BLaER1 treated with 17β-estradiol and CSF1 and Interleukin-3, amounts not matched to agents 10 nM and 100 nM (cell line): ENCODE results near the gene C13orf46.
A peak's percentile ranks its signal among the peaks of the same experiment; 100 is the strongest.
"Not testable (repeated sequence)": the region's sequence is repeated elsewhere in the genome, so short reads cannot be mapped to it uniquely, and the experiment has no call there.

Experiments used
- H3K27ac ChIP-seq, 11 experiments: shearing (Covaris generic); formaldehyde crosslinking; 2 replicates each; pipeline ENCODE4 v1.8.1; 2022
- H3K27me3 ChIP-seq, 11 experiments: shearing (Covaris generic); formaldehyde crosslinking; 2 replicates each; pipeline ENCODE4 v1.8.1; 2022
- H3K36me3 ChIP-seq, 11 experiments: shearing (Covaris generic); formaldehyde crosslinking; 2 replicates each; pipeline ENCODE4 v1.8.1; 2022
- H3K4me1 ChIP-seq, 10 experiments: shearing (Covaris generic); formaldehyde crosslinking; 2 replicates each; pipeline ENCODE4 v1.8.1; 2022
- H3K4me2 ChIP-seq, 11 experiments: shearing (Covaris generic); formaldehyde crosslinking; 2 replicates each; pipeline ENCODE4 v1.8.1; 2022
- H3K4me3 ChIP-seq, 10 experiments: shearing (Covaris generic); formaldehyde crosslinking; 2 replicates each; pipeline ENCODE4 v1.8.1; 2022
- H3K9ac ChIP-seq, 11 experiments: shearing (Covaris generic); formaldehyde crosslinking; 2 replicates each; pipeline ENCODE4 v1.8.1; 2022
- H3K9me3 ChIP-seq, 11 experiments: shearing (Covaris generic); formaldehyde crosslinking; replicated peaks in 1 of 11; 2 replicates each; pipeline ENCODE4 v1.8.1; 2022
- H4K20me1 ChIP-seq, 11 experiments: shearing (Covaris generic); formaldehyde crosslinking; 2 replicates each; pipeline ENCODE4 v1.8.1; 2022
- Cebpa-rat ChIP-seq, 11 experiments: shearing (Covaris generic); IDR thresholded peaks; 2 replicates each; pipeline ENCODE4 v1.8.1; 2022

Gene C13orf46

DNA sequence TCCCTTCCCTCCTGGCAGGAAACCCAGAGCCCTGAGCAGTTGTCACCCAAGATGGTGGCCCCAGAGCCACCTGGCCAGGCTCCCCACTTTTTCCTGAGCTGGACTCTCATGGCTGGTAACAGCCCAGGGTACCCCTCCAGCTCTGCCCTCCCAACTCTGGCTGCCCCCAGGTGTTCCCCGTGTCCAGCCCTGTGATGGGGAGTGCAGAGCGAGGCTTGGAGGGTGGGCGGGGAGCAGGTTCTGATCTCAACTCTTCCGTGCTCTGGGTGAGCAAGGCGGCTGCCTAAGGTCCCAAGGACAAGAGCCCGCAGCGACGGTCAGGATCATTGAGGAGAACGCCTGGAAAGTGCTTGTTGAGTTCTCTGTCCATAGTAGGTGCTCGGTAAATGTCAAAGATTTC is 55.3 kb downstream of the C13orf46 start:
- Histone ChIP-seq H3K4me2 (no peak overlapping the region), H3K9ac (no peak overlapping the region), H3K27me3 (peaks cover 0 to 15% (median 0%) of the 10 kb centered on the region in 11 experiments; a peak in 6 of 22 replicates), H3K36me3 (no peaks in the 10 kb centered on the region), H3K27ac (no peak overlapping the region), H3K4me1 (peaks cover 0 to 32% (median 14%) of the 10 kb centered on the region in 10 experiments; a peak in 15 of 20 replicates), H3K9me3 (peaks cover 21 to 50% (median 33%) of the 10 kb centered on the region in 11 experiments), H4K20me1 (no peaks in the 10 kb centered on the region), H3K4me3 (no peak overlapping the region)
- TF ChIP-seq Cebpa-rat (IDR thresholded peaks at IDR 0.05): no peak

DNA sequence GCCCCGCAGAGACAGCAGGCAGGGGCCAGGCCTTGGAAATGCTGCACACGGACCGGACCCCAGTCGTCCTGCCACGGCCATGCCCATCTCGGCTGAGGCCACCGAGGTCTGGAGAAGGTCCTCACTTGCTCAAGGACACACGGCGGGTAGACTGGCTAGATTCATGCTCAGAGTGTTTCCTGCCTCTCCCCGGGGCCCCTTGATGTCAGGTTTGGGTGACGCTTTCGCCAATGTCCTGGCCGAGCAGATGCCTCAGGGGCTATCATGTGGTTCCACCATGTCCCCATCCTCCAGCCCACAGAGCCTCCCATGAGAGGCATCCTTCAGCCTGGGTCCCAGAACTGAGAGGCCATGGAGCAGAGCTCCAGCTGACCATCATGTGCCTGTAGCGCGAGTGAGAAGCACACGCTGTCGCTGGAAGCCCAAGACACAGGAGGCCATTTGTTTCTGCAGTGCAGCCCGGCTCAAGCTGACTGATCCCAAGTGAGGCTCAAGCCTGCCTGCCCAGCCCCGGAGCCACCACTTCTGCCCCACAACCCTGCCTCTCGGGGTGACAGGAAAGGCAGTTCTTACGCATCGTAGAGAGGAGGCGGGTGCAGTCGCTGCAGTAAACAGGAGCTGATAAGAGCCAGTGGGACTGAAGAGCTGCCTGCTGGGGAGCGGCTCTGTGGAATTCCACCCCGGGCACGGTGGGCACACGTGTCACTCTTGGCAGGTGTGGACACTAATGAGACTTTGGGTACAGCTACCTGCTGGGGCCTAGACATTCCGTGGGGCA is 56.1 kb downstream of the C13orf46 start:
- Histone ChIP-seq H3K9me3 (peaks cover 21 to 49% (median 33%) of the 10 kb centered on the region in 11 experiments), H3K4me2 (peak overlapping the region in 4 of 11 experiments; percentile 0 to 36 (median 20); a peak in 4 of 22 replicates)

DNA sequence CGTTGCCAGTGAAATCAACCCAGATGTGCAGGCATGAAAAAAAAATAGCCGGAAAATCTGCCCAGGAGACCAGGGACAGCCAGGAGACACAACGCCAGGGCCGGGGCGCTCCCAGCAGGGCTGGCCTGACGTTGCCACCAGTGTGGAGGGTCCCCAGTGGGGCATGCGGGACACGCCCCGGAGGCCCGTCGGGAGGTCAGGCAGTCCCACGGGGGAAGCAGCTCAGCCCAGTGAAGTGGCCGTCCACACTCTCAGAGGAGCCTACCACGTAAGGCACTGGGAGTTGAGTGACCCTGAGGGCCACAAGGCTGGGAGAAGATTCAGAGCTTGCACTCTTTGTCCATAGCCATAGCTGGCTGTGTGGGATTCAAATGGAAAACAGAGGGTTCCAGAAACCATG is 56.8 kb downstream of the C13orf46 start:
- H3K4me1 ChIP-seq: peaks cover 13 to 45% (median 27%) of the 10 kb centered on the region in 10 experiments
- H3K27ac ChIP-seq: peak overlapping the region in 1 of 11 experiments; percentile 14; a peak in 1 of 22 replicates
- no peak overlapping the region for H3K9ac ChIP-seq
- no peak overlapping the region for H3K4me3 ChIP-seq
- H3K36me3 ChIP-seq: no peaks in the 10 kb centered on the region
- peak overlapping the region in 3 of 11 experiments; percentile 0 to 36 (median 25); a peak in 3 of 22 replicates for H3K4me2 ChIP-seq
- peaks cover 15 to 45% (median 29%) of the 10 kb centered on the region in 11 experiments for H3K9me3 ChIP-seq
- no peak for TF ChIP-seq Cebpa-rat (IDR thresholded peaks at IDR 0.05)
- no peaks in the 10 kb centered on the region for H4K20me1 ChIP-seq
- peaks cover 0 to 15% (median 0%) of the 10 kb centered on the region in 11 experiments; a peak in 6 of 22 replicates for H3K27me3 ChIP-seq

More for the DNA sequence above, 56.1 kb downstream of the C13orf46 start:
- no peak for TF ChIP-seq Cebpa-rat (IDR thresholded peaks at IDR 0.05)
- Histone ChIP-seq H3K27ac (no peak overlapping the region), H3K4me1 (peaks cover 6 to 38% (median 20%) of the 10 kb centered on the region in 10 experiments), H3K27me3 (peaks cover 0 to 15% (median 0%) of the 10 kb centered on the region in 11 experiments; a peak in 6 of 22 replicates), H4K20me1 (no peaks in the 10 kb centered on the region), H3K9ac (no peak overlapping the region), H3K4me3 (no peak overlapping the region), H3K36me3 (no peaks in the 10 kb centered on the region)

DNA sequence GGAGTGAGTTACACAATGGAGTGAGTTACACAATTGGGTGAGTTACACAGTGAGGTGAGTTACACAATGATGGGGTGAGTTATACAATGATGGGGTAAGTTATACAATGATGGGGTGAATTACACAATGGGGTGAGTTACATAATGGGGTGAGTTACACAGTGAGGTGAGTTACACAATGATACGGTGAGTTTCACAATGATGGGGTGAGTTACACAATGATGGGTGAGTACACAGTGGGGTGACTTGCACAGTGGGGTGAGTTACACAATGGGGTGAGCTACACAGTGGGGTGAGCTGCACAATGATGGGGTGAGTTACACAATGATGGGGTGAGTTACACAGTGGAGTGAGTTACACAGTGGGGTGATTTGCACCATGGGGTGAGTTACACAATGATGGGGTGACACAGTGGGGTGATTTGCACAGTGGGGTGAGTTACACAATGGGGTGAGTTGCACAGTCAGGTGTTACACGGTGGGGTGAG is 57.5 kb downstream of the C13orf46 start:
- Histone ChIP-seq H3K9me3 (peaks cover 10 to 42% (median 27%) of the 10 kb centered on the region in 11 experiments), H3K36me3 (no peaks in the 10 kb centered on the region), H3K27me3 (peaks cover 0 to 15% (median 0%) of the 10 kb centered on the region in 11 experiments; a peak in 6 of 22 replicates), H3K27ac (no peak overlapping the region; a peak in 1 of 22 replicates), H4K20me1 (no peaks in the 10 kb centered on the region), H3K4me1 (peaks cover 15 to 47% (median 29%) of the 10 kb centered on the region in 10 experiments), H3K9ac (no peak overlapping the region), H3K4me2 (no peak overlapping the region), H3K4me3 (no peak overlapping the region)
- peak in 4 of 11 experiments; percentile 10 to 61 (median 26); a peak in 6 of 22 replicates for TF ChIP-seq Cebpa-rat (IDR thresholded peaks at IDR 0.05)

DNA sequence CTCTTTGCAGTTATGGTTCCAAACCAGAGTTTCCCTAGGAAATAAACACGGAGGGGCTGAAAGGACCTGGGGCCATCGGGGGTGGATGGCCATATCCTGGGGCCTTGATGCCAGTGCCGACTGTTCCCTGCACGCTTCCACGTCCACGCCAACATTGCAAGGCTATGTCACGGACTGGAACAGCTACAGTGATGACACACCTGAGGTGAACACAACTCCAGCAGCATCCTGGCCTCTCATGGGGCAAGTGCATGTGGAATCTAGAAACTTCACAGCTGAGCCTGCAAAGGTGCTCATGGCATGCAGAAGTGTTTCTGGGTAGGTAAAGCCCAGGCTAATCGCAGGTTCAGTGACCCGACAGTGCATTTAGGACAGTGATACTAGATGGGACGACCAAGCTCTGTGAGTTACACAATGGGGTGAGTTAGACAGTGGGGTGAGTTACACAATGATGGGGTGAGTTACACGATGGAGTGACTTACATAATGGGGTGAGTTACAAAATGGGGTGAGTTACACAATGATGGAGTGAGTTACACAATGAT is 58.0 kb downstream of the C13orf46 start:
- no peak overlapping the region for H3K27ac ChIP-seq
- peaks cover 11 to 42% (median 28%) of the 10 kb centered on the region in 11 experiments; a peak in 21 of 22 replicates for H3K9me3 ChIP-seq
- peaks cover 0 to 15% (median 0%) of the 10 kb centered on the region in 11 experiments; a peak in 6 of 22 replicates for H3K27me3 ChIP-seq

DNA sequence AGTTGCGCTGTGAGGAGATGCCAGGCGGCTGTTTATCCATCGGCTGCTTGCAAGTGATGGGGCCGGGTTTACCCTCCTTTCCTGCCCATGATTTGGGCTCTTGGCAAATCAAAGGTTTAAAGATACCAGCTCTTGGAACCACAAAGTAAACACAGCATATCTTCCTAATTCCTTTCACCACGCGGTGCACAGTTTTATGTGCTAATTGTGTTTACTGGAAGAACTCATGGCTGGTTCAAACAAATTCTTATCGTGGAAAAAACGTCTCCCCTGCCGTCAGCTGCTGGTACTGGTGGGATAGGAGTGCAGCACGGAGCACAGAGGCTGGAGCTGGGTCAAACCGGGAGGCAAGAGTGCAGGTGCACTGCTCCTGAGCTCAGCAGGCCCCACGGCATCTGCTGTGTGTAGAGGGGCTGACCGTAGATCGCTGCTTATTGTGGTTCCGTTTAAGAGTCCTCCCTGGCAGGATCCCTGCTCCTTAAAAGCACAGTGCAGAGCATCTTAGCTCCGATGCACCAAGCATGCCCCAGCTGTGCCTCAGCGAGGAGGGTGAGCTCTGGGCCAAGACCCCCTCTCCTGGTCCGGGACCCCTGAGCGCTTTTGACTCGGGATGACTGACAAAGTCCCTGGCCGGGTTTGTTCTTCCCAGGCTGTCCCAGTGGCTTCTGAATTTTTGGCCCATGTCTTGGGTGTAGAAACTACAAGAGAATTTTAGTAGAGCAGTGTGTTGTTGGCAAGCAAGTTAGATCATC is 58.7 kb downstream of the C13orf46 start:
- no peak overlapping the region for H3K9ac ChIP-seq
- peak overlapping the region in 7 of 11 experiments; percentile 8 to 74 (median 65); a peak in 8 of 22 replicates for H3K4me2 ChIP-seq
- no peak overlapping the region for H3K27ac ChIP-seq
- TF ChIP-seq Cebpa-rat (IDR thresholded peaks at IDR 0.05): no peak
- no peaks in the 10 kb centered on the region for H4K20me1 ChIP-seq
- peaks cover 17 to 46% (median 29%) of the 10 kb centered on the region in 11 experiments; a peak in 20 of 22 replicates for H3K9me3 ChIP-seq
- H3K4me1 ChIP-seq: peaks cover 15 to 47% (median 29%) of the 10 kb centered on the region in 10 experiments
- H3K36me3 ChIP-seq: no peaks in the 10 kb centered on the region
- peaks cover 0 to 15% (median 0%) of the 10 kb centered on the region in 11 experiments; a peak in 6 of 22 replicates for H3K27me3 ChIP-seq
- H3K4me3 ChIP-seq: no peak overlapping the region

More for the DNA sequence above, 58.0 kb downstream of the C13orf46 start:
- Histone ChIP-seq H3K36me3 (no peaks in the 10 kb centered on the region), H3K4me3 (no peak overlapping the region), H3K4me1 (peaks cover 15 to 47% (median 29%) of the 10 kb centered on the region in 10 experiments), H4K20me1 (no peaks in the 10 kb centered on the region), H3K4me2 (no peak overlapping the region), H3K9ac (no peak overlapping the region)
- TF ChIP-seq Cebpa-rat (IDR thresholded peaks at IDR 0.05): peak in 1 of 11 experiments; percentile 16; a peak in 1 of 22 replicates

DNA sequence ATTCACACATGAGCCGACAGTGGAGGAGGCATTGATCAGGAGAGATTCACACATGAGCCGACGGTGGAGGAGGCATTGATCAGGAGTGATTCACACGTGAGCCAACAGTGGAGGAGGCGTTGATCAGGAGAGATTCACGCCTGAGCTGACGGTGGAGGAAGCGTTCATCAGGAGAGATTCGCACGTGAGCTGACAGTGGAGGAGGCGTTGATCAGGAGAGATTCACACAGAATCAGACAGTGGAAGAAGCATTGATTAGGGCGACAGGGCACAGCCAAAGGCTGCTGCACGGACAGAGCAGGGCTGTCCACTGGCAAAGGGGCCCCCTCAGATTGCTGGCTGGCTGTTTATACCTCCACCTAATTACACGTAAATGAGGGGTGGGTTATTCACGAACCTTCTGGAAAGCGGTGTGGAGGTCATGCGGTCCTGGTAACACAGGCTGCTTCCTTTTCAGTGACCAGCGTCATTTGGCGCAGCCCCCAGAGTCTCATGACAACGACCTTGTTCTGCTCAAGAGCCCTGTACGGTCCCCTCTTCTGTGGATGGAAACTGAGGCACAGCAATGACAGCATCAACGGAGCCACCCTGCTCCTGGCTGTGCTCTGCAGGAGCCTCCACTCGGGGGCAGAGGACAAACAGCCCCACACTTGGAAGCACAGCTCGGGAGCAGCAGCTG is 59.4 kb downstream of the C13orf46 start:
- H3K36me3 ChIP-seq: no peaks in the 10 kb centered on the region
- no peak overlapping the region for H3K27ac ChIP-seq
- peak overlapping the region in 8 of 11 experiments; percentile 52 to 77 (median 66); a peak in 15 of 22 replicates for H3K4me2 ChIP-seq
- no peak for TF ChIP-seq Cebpa-rat (IDR thresholded peaks at IDR 0.05)
- H3K4me3 ChIP-seq: no peak overlapping the region
- H3K9ac ChIP-seq: no peak overlapping the region
- H3K9me3 ChIP-seq: peaks cover 17 to 46% (median 30%) of the 10 kb centered on the region in 11 experiments; a peak in 20 of 22 replicates
- no peaks in the 10 kb centered on the region for H4K20me1 ChIP-seq
- H3K27me3 ChIP-seq: peaks cover 0 to 15% (median 0%) of the 10 kb centered on the region in 11 experiments; a peak in 6 of 22 replicates
- peaks cover 15 to 47% (median 29%) of the 10 kb centered on the region in 10 experiments for H3K4me1 ChIP-seq

DNA sequence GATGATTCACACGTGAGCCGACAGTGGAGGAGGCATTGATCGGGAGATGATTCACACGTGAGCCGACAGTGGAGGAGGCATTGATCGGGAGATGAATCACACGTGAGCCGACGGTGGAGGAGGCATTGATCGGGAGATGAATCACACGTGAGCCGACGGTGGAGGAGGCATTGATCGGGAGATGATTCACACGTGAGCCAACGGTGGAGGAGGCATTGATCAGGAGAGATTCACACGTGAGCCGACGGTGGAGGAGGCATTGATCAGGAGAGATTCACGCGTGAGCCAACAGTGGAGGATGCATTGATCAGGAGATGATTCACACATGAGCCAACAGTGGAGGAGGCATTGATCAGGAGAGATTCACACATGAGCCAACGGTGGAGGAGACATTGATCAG is 60.0 kb downstream of the C13orf46 start:
- peaks cover 0 to 15% (median 0%) of the 10 kb centered on the region in 11 experiments; a peak in 6 of 22 replicates for H3K27me3 ChIP-seq
- H3K9ac ChIP-seq, H3K27ac ChIP-seq, H4K20me1 ChIP-seq, H3K4me3 ChIP-seq, H3K36me3 ChIP-seq: not testable (repeated sequence)
- peaks cover 17 to 46% (median 30%) of the 10 kb centered on the region in 11 experiments; a peak in 20 of 22 replicates for H3K9me3 ChIP-seq
- peaks cover 20 to 52% (median 34%) of the 10 kb centered on the region in 10 experiments for H3K4me1 ChIP-seq
- peak overlapping the region in 10 of 11 experiments; percentile 7 to 77 (median 65); a peak in 18 of 22 replicates for H3K4me2 ChIP-seq

DNA sequence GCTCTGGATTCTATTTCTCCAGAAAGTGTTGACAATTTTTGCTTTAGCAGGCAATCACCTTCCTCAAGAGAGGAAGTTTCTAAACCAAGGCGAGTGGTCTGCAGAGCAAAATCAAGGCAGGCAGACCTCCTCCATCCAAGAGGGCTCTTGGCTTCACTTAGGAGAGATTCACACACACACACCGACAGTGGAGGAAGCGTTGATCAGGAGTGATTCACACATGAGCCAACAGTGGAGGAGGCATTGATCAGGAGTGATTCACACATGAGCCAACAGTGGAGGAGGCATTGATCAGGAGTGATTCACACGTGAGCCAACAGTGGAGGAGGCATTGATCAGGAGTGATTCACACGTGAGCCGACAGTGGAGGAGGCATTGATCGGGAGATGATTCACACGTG is 60.5 kb downstream of the C13orf46 start:
- H3K27ac ChIP-seq: peak overlapping the region in 1 of 11 experiments; percentile 46; a peak in 1 of 22 replicates
- not testable (repeated sequence) for H3K36me3 ChIP-seq, H3K4me3 ChIP-seq, H4K20me1 ChIP-seq, H3K9ac ChIP-seq
- H3K4me1 ChIP-seq: peaks cover 22 to 56% (median 37%) of the 10 kb centered on the region in 10 experiments
- peaks cover 0 to 15% (median 0%) of the 10 kb centered on the region in 11 experiments; a peak in 6 of 22 replicates for H3K27me3 ChIP-seq
- H3K9me3 ChIP-seq: peaks cover 17 to 46% (median 30%) of the 10 kb centered on the region in 11 experiments; a peak in 20 of 22 replicates
- H3K4me2 ChIP-seq: peak overlapping the region; percentile 7 to 77 (median 65); a peak in 20 of 22 replicates
